CD4-positive, alpha-beta T cell treated with Interleukin-4 for 4 hours (primary cell): ENCODE results near the gene TCP10L.
"Not testable (repeated sequence)": the region's sequence is repeated elsewhere in the genome, so short reads cannot be mapped to it uniquely, and the experiment has no call there.

ENCODE experiments used
- DNase-seq: peaks from one replicate; pipeline ENCODE4 v3.0.0-alpha.2; 2020

Gene TCP10L

GRCh38 chr21:32585042-32585710 lies at the start of gene TCP10L:
TCP10L (minus strand) TSS chr21:32585523; CDS start chr21:32584304, 1,219 bp downstream.
- DNase-seq: no peak

- DNase-seq: no peak
Observed at GRCh38 chr21:32626621-32627196, 41.4 kb upstream of the TCP10L start.

GRCh38 chr21:32618218-32618617 lies 32.9 kb upstream of the TCP10L start:
- not testable (repeated sequence) for DNase-seq

GRCh38 chr21:32613436-32614043 lies 28.2 kb upstream of the TCP10L start:
- DNase-seq: no peak

DNA sequence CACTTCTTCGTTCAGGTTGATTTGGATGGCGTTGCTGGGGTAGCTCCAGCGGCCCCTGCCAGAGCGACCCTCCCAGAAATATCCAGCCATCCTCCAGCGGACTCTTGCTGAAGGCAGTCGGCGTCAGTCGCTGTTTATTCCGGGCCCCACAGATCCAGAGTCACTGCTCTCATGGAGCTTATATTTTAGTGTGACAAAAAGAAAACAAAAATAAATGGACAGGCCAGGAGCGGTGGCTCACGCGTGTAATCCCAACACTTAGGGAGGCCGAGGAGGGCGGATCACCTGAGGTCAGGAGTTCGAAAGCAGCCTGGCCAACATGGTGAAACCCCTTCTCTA lies 27.6 kb upstream of the TCP10L start:
- no peak for DNase-seq

DNA sequence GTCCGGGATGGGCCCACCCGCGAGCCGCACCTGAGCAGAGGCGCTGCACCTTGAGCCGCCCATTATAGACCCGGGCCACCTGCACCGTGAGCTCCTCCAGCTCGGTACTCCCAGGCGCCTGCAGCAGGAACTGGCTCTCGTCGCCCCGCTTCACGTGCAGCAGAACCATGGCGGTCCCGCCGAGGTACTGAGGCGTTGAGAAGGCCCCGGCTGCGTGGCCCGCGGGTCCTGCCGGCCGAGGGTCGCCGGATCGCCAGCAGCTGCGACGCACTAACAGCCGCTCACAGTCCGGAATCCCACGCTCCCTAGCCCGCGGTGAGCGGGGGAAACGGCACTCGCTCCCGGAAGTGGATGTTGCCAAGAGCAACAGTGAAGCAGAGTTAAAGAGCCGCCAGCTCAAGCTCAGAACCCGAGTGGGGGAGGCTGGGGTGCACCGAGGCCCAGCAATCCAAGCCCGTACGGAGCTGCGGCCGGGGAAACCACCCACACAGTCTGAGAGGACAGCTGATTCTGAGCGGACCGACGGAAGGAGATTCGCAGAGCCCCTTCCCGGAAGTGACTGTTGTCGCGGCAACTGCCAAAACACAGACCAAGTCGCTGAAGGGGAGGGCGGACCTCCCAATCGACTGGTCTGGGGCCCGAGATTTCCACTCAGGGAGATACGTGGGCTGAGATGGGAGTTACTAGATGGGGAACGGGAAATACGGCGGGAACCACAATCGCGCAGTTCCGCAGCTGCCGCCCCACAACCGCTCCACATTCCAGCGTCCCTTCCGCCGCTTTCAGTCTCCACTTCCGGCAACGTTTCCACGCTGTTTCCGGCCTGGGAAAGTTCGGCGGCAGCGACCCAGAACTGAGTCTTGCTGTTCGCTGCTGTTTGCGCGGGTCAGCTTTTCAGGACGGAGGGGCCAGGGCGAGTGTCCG lies 27.0 kb upstream of the TCP10L start, which contains the start of gene CFAP298:
Gene CFAP298 (minus strand): TSS at position 303 of the 924 bp plus-strand sequence. CDS start 134 bp downstream, at position 169.
- DNase-seq: peak; percentile 92

GRCh38 chr21:32611471-32611997 lies 26.2 kb upstream of the TCP10L start:
- peak; percentile 10 for DNase-seq

- DNase-seq: not testable (repeated sequence)
Observed at GRCh38 chr21:32610940-32611339, 25.6 kb upstream of the TCP10L start.

DNA sequence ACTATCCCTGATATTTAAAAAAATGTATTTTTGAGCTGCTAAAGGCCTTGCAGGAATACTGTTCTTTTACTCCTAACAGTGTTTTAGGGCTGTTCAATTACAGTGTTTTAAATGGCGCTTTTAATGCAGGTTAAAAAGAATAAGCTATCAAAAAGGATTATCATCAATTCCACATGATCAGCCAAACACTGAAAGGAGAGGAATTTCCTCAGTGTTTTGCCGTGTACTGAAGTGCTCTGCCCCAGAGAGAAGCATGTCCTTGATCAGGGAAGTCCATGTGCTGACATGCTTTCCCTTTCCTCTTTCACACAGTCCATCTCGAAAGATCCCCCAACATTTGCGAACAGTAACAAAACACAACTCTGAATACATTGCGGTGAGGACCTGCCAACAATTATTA lies 23.5 kb upstream of the TCP10L start:
- DNase-seq: no peak

DNA sequence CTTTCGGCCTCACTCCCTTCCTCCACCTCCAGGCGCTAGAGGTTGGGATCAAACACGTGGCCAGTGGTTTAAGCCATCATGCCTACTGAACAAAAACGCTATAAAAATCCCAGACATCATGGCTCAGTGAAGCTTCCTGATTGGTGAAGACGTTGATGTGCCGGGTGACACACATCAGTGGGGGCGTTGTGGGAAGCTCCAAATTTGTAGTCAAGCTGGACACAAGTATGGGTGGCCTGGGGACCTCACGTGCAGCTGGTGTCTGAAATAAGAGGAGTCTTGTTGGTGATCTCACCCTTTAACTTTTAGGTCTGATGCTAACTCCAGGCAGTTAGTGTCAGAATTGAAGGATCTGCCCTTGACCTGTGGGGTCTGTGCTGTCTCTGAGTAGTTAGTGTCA lies 20.1 kb upstream of the TCP10L start:
- DNase-seq: no peak

DNA sequence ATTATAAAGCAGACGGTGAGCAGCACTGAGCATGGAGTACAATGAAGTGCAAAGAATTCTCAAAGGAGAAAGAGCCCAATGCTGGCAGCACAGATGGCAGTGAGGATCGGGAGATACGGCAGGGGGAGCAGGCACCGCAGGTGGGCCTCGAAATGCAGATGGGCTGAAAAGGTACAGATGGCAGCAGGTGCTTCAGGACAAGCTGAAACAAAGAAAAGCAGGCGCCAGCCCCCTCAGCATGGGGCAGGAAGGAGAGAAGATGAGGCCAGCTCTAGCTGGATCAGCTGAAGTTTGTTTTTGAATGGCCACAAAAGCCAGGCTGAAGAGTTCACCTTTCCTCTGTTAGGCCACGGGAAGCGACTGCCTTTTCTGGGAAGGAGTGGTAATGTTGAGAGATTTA lies 19.1 kb upstream of the TCP10L start:
- DNase-seq: no peak

DNA sequence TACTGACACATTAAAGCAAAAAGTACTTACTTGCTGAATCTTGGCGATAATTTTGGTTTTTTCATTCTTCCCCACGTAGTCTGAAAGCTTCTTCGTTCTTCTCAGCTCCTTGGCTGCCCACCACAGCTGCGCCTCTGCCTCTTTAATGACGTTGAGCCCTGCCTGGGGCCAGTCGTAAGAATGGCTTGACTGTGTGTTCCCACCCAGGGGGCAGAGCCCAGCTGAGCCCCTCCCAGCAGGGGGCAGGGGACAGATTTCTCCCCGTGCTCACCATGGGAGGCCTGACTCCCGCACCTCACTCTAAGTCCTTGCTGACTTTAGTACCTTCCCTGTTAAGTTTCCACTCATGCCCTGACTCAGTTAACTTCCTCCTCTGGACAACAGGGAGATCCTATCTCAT lies 17.8 kb upstream of the TCP10L start:
- no peak for DNase-seq

- DNase-seq: no peak
Observed at GRCh38 chr21:32602099-32602498, 16.8 kb upstream of the TCP10L start.

- no peak for DNase-seq
Observed at GRCh38 chr21:32599526-32599925, 14.2 kb upstream of the TCP10L start.

- no peak for DNase-seq
Observed at GRCh38 chr21:32599091-32599490, 13.8 kb upstream of the TCP10L start.

- no peak for DNase-seq
Observed at GRCh38 chr21:32597205-32597604, 11.9 kb upstream of the TCP10L start.

DNA sequence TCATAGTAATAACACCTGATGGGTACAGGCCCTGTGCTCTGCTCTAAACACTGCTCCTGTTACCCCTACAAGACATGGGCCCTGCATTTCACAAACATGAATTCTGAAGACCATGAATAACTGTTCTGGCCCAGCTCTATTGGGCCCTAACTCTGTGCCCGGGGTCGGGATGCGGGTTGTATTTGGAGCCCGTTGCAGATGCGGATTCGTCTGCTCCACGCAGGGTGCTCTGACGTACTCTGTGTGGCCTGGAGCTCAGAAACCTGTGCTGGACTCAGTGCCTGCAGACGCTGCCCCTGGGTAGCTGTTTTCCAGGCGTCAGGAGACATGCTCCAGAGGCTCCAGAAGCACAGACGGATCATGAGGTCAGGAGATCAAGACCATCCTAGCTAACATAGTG lies 10.1 kb upstream of the TCP10L start:
- no peak for DNase-seq

DNA sequence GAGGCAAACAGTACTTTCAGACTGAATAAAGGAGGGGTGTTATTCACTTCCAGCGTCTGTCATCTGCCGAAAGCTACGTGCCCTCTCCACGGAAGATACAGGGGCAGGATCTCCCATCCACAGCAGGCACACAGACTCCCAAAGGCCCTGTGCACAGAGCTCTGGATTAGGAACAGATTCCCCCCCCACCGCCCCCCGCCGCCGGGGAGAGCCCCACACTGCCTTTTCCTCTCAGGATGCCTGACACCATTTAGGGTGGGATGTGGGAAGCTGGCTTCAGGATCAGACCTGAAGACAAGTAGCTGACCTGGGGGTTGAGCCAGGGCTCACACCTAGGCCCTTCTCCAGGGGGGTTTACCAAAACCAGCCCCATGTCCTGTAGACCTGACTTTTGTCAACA lies 8.4 kb upstream of the TCP10L start:
- no peak for DNase-seq

DNA sequence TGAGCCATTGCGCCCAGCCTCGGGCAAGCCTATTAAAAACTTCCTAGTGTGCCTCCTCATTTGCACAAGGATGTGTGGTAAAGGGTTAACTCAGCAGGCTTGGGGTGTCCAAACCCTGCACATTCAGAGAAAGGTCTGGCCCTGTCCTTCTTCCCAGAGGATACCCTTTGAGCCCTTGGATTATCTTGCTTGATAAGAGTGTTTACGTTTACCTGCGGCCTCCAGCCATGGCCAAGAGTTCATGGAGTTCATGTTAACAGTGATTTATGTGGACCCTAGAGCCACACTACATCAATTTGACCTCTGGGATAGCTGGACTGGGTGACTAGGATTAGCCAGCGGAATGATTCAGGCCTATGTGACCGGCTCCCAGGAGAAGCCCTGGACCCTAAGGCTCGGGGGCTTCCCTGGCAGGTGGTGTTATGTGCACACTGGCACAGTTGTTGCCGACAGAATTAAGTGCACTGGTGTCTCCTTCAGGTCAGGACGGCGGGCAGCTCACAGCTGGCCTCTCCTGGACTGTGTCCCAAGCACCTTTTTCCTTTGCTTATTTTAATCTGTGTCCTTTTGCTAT lies 7.7 kb upstream of the TCP10L start:
- DNase-seq: no peak

- DNase-seq: no peak
Observed at GRCh38 chr21:32590130-32590529, 4.8 kb upstream of the TCP10L start.

- DNase-seq: no peak
Observed at GRCh38 chr21:32587651-32588050, 2.3 kb upstream of the TCP10L start.

GRCh38 chr21:32587120-32587519 lies 1.8 kb upstream of the TCP10L start:
- no peak for DNase-seq

DNA sequence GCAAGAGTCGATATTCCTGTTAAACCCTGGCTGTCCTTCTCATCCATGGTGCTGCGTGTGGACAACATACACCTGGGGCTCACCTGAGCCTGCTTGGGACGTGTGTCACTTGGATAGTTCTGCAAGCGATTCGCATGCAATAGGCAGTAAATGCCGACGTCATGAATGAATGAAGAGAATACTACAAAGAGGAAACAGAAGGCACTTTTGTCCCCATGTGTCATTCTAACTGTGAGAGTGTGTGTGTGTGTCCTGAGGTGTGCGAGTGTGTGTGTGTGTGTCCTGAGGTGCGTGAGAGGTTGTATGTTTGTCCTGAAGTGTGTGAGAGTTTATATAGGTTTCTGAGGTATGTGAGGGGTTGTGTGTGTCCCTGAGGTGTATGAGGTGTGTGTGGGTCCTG lies 647 bp upstream of the TCP10L start:
- no peak for DNase-seq
